ENCODE data around the gene NARS2.

Gene NARS2

GRCh38 chr11:78416285-78417174 lies 158.1 kb downstream of the NARS2 start:
- DNase-seq (ENCODE audit: low read depth, low spot score), result no peak

GRCh38 chr11:78415338-78415737 lies 159.3 kb downstream of the NARS2 start:
- no peak for DNase-seq (ENCODE audit: low read depth, low spot score)

- no peak for DNase-seq (ENCODE audit: low read depth, low spot score)
Measured at GRCh38 chr11:78414321-78415051, 160.2 kb downstream of the NARS2 start.

GRCh38 chr11:78408619-78409018 lies 166.0 kb downstream of the NARS2 start:
- DNase-seq (ENCODE audit: low read depth, low spot score), result no peak

DNA sequence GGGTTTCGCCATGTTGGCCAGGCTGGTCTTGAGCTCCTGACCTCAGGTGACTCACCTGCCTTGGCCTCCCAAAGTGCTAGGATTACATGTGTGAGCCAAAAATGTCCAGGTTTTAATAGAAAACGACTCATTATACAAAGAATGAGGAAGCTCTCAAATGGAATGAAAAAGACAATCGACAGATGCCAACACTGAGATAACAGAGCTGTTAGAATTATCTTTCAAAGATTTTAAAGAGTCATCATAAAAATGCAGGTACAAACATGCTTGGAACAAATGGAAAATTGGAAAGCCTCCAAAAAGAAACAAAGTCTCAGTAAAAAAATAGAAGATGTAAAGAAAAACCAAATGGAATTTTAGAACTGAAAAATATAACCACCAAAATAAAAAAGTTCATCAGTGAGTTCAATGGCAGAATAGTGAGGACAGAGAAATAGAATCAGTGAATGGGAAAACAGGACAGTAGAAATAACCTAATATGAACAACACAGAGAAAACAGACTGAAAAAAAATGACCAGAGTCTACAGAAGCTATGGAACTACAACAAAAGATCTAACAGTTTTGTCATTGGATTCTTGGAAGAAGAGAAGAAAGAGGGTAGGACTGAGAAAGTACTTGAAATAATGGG lies 168.0 kb downstream of the NARS2 start:
- DNase-seq (ENCODE audit: low read depth, low spot score), result no peak

GRCh38 chr11:78405805-78406204 lies 168.9 kb downstream of the NARS2 start:
- DNase-seq (ENCODE audit: low read depth, low spot score), result no peak

- DNase-seq (ENCODE audit: low read depth, low spot score), result no peak
Measured at GRCh38 chr11:78403781-78404180, 170.9 kb downstream of the NARS2 start.

DNA sequence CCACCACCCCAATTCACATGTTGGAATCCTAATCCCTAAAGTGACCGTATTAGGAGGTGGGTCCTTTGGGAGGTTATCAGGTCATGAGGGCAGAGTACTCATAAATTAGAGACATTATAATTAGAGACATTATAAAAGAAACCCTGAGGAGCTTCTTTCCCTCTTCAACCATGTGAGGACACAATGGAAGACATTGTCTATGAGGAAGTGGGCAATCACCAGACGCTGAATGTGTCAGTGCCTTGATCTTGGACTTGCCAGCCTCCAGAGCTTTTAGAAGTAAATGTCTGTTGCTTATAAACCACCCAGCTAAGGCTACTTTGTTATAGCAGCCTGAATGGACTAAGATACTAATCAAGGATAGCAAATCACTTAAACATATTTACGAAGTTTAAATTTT lies 171.8 kb downstream of the NARS2 start:
- DNase-seq (ENCODE audit: low read depth, low spot score), result no peak

- DNase-seq (ENCODE audit: low read depth, low spot score), result no peak
Measured at GRCh38 chr11:78400702-78401101, 174.0 kb downstream of the NARS2 start.

DNA sequence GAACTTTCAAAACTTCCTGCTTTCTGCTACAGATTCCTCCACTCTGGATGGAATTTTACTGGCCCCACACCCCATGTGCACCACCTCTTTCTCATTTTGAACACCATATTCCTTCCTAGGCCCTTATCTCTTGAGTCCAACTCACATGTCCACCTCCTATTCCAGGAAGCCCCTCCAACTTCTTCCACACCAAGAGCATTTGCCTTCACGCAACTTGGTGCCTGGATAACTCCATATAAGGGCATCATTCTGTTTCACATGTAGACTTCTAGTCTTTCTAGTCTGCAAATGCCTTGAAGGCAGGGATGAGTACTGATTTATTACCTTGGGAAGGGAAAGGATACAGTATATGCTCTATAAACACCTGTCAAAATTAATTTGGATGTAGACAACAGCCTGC lies 174.5 kb downstream of the NARS2 start:
- DNase-seq (ENCODE audit: low read depth, low spot score), result no peak

DNA sequence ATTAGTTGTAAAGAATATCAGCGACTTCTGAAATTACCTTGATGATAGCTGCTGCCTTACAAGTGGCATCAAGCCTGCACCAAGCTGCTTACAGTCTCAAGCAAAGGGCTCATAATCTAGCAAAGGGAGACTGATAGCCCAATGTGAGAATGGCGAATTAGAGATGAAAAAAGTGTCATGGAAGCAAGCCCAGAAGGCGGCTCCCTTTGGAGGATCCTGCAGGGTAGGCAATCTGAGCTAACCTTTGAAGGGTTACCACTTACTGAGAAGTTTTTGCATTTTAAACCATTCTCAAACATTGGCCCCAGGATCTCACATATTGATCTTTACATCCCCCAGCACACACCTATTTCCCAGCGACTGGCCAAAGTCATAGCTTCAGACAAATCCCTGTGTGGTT lies 175.5 kb downstream of the NARS2 start:
- no peak for DNase-seq (ENCODE audit: low read depth, low spot score)

- no peak for DNase-seq (ENCODE audit: low read depth, low spot score)
Measured at GRCh38 chr11:78398715-78399114, 175.9 kb downstream of the NARS2 start.

- DNase-seq (ENCODE audit: low read depth, low spot score), result no peak
Measured at GRCh38 chr11:78397398-78397797, 177.3 kb downstream of the NARS2 start.

DNA sequence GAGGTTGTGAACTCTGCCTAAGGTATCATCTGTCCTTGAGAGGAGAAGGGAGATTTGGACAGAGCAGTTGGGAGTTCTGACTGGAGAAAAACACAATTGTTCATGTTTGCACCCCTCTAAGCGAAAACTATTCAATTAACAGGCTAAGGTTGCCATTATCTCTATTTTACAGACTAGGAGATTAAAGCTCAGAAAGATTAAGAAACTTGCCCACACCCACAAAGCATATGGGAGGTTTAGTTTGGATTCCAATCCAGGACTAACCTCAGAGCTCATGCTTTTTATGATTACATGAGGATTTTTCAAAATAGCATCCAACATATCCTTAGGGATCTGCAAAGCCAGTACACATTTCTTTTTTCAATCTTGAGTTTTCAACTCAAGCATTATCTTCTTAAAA lies 179.1 kb downstream of the NARS2 start:
- DNase-seq (ENCODE audit: low read depth, low spot score), result no peak

DNA sequence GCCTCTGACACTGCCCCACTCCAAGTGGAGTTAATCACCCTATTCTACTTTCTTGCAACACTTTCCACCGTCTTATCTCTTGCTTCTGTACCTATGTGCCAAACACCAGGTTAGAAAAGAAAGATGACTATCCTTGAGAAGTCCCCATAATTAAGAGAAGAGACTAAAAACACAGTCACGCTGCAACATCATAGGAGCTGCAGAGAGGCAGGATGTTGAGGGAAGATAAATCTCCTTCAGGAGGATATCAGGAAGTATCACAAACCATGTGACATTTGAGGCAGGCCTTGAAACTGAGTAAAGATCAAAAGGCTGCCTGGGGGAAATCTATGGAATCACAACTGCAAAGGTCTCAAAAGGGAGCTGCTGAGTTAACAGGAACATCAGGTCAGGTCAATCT lies 181.8 kb downstream of the NARS2 start:
- no peak for DNase-seq (ENCODE audit: low read depth, low spot score)

DNA sequence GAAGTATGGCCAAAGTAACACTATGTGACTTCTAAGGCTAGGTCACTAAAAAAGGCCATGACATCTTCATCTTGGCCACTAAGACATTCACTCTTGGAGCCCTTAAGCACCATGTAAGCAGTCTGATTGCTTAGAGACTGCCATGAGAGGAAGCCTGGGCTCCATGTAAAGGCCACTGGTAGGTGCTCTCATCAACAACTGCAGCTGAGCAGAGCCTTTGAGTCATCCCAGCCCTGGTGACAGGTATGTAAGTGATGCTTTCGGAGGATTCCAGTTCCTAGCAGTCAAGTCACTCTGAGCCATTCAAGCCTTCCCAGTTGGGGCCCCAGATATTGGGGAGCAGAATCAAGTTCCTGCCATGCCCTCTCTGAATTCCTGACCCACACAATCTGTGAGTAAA lies 183.2 kb downstream of the NARS2 start:
- no peak for DNase-seq (ENCODE audit: low read depth, low spot score)

- DNase-seq (ENCODE audit: low read depth, low spot score), result no peak
Measured at GRCh38 chr11:78390809-78391208, 183.9 kb downstream of the NARS2 start.

- DNase-seq (ENCODE audit: low read depth, low spot score), result no peak
Measured at GRCh38 chr11:78386215-78386941, 188.3 kb downstream of the NARS2 start.
